ENCODE measurements around the gene OSBPL1A.

DNA sequence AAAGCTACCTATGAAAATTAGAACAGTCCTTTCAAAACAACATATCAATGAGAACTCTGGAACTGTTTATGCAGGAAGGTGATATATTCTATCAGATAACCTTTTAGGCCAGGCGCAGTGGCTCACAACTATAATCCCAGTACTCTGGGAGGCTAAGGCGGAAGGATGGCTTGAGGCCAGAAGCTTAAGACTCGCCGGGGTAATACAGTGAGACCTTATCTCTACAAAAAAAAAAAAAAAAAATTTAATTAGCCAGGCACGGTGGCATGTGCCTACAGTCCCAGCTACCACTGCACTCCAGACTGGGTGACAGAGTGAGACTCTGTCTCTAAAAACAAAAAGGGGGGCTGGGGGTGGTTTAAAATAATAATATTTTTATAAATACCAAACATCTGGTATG lies 77.9 kb downstream of the OSBPL1A start:
- TF ChIP-seq, protein P1, sequence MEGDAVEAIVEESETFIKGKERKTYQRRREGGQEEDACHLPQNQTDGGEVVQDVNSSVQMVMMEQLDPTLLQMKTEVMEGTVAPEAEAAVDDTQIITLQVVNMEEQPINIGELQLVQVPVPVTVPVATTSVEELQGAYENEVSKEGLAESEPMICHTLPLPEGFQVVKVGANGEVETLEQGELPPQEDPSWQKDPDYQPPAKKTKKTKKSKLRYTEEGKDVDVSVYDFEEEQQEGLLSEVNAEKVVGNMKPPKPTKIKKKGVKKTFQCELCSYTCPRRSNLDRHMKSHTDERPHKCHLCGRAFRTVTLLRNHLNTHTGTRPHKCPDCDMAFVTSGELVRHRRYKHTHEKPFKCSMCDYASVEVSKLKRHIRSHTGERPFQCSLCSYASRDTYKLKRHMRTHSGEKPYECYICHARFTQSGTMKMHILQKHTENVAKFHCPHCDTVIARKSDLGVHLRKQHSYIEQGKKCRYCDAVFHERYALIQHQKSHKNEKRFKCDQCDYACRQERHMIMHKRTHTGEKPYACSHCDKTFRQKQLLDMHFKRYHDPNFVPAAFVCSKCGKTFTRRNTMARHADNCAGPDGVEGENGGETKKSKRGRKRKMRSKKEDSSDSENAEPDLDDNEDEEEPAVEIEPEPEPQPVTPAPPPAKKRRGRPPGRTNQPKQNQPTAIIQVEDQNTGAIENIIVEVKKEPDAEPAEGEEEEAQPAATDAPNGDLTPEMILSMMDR (IDR thresholded peaks at IDR 0.05), result no peak
- TF ChIP-seq POLR2AphosphoS5 (IDR thresholded peaks at IDR 0.05), result no peak

Data from suprapubic skin (tissue), 3 donors.